HG03565 (cell line): ENCODE results near the gene MLXIP.
"Not testable (repeated sequence)": the region's sequence is repeated elsewhere in the genome, so short reads cannot be mapped to it uniquely, and the experiment has no call there.

Source experiments
- ATAC-seq: cut with Tn5 transposase; IDR thresholded peaks from one replicate; pipeline ENCODE4 v1.9.1; 2021; ENCODE audit warnings: mild to moderate bottlenecking, moderate library complexity; ENCODE audit not compliant: unreplicated experiment

The MLXIP gene

DNA sequence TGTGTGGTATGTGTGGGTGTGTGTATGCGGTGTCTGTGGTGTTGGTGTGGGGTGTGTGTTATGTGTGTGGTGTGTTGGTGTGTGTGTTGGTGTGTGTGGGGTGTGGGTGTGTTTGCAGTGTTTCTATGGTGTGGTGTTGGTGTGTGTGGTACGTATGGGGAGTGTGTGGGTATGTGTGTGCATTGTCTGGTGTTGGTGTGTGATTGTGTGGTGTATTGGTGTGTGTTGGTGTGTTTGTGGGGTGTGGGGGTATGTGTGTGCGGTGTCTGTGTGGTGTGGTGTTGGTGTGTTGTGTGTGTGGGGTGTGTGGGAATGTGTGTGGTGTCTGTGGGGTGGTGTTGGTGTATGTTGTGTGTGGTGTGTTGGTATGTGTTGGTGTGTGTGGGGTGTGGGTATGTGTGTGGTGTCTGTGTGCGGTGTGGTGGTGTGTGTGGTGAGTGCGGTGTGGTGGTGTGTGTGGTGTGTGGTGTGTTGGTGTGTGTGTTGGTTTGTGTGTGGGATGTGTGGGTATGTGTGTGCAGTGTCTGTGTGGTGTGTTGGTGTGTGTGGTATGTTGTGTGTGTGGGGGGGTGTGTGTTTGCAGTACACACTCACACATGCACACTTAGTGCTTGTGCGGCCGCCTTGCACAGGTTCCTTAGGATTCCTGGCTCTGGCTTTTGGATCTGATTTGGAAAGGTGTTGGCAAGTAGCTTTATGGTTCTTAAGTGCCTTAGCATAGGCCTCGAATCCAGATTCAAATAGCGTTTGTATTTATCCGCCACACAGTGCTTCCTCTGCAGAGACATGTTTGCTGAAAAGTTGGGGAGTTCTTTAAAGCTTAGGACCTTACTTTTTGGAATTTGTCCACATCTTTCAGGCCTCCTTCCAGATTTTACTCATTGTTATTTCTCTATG is 16.4 kb downstream of the MLXIP start:
- no peak for ATAC-seq

DNA sequence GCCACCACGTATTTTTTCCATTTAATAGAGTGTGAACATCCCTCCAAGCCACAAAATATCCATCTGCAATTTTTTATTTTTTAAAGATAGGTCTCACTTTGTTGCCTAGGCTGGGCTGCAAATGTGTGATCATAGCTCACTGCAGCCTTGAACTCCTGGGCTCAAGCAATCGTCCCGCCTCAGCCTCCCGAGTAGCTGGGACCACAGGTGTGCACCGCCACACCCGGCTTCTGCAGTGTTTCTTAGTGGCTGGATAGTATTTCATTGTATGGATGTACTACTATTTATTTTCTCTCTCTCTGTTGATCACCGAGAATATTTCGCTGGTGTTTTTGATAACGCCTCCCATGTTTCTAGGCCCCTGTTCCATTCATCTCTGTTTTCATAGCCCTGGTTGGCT is 17.5 kb downstream of the MLXIP start:
- no peak for ATAC-seq

DNA sequence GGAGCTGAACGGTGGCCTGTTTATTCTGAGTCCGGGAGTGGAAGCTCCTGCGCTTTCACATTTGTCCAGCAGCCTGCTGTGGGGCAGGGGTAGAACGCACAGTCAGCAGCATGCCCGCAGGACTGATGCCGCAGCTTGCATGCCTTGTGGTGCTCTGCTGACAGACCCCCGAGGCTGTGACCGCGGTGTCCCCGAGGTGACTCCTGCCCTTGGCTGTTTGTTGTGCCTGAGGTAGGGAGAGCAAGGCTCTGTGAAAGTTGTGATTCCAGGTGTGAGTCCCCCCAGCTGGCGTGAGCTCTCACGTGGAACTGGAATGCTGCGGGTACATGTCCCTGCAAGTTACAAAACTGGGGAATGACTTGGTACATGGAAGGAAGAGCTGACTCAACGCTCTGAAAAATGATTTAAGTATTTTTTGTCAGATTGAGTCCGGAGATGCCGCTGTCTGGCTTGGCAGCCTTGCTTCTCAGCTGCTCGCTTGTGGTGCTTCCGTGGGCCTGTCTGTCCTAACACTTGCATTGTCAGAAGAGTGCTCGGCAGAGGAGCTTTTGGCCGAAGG is 18.1 kb downstream of the MLXIP start:
- no peak for ATAC-seq

DNA sequence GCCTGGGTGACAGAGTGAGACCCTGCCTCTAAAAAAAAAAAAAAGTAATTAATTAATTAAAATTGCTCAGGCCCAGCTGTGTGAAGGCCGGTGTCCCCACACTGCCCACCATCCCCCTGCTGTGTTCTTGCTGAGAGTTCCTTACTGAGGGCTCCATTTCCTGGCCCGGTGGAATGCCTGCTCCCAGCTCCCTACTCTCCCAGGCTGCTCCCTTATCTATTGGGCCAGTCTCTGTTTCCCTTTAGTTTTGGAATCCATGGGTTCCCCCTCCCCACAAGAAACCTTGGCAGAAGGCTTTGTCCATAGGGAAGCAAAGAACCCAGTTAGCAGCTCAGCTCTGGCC is 19.0 kb downstream of the MLXIP start:
- no peak for ATAC-seq

DNA sequence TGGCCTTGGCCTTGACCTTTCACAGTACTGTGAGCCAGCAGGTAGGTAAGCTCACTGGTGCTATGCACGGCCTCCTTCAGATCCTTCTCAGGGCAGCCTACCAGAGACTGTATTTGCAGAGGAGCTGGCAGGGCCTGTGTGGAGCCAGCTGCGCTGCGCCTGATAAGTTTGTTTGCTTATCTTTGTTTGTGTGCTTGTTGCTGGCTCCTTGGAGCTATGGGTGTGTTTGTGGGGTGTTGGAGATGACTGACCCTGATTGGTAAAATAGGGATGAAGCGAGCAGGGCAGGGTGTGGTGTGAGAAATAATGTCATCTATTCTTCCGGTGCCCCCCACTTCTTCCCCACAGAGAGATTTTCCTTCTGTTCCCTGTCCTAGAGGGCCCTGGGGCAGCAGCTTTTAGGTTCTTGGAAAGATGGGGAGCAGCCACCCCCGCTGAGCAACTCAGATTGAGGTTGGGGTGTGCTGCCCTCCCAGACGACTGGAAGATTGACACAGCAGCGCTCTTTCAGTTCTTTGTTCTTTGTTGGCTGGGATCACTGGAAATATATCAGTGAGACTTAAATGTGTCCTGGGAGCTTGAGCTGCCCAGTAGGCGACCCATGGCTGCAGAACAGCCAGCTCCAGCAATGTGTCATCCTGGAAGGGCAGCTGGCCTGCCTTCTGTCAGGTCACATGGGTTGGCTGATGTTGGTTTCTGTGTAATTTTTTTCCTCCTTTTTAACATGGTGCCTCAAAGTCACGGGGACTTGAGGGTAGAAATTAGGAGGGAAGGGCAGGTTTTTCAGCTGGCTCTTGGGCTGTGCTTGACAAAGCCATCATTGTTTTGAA is 19.6 kb downstream of the MLXIP start:
- no peak for ATAC-seq

DNA sequence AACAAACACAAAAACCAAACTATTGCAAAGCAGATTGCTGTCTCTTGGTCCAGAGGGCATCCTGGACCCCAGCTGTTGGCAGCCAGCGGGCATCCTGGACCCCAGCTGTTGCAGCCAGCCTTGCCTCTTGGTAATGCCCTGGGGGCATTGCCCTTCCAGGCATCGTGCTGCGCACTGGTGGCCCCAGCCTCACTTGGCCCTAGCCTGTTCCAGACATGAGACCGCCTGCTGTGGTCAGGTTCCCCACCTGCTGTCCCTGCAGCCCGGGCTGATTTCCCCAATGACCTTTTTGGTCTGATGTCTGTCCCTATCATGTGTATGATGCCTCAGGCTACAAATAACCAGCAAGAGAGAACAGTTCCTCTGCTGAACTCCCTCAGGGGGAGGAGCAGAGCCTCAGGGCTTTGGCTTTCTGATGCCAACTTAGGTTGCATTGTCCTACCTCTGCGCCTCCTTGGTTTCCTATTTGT is 20.8 kb downstream of the MLXIP start:
- ATAC-seq: no peak

DNA sequence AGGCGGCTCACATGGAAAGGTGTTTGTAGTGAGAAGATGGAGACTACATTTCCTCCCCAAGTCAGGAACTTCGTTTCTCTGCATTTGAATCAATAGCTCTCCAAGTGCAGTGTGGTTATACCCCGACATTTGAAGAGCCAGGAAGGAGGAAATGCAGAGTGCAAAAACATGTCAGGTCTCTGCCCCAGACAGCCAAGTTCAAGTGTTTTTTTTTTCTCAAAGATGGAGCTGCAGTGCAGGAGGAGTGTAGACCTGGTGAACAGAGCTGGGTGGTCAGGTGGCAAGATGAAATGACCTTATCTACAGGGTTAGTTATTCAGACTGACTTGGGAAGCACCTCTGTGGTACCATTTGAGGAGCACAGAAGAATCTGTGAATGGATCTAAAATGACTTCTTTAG is 21.3 kb downstream of the MLXIP start:
- ATAC-seq: no peak

DNA sequence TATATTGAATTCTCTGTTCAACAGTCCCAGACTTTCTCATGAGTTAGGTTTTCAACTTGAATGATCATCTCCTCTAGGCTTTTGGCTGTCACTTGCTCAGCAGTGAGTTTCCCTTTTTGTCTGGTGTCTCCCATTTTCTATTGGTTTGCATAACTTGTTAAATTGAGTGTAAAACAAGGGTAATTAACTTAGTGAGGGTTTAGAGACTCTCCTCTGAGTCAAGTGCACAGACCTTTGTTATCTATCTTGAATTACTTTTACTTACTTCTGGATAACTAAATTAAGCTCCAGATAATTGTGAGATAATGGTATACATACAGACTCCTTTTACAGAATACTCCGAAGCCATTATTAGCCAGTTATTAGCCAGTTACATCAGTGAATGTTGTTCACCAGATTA is 22.0 kb downstream of the MLXIP start:
- no peak for ATAC-seq

DNA sequence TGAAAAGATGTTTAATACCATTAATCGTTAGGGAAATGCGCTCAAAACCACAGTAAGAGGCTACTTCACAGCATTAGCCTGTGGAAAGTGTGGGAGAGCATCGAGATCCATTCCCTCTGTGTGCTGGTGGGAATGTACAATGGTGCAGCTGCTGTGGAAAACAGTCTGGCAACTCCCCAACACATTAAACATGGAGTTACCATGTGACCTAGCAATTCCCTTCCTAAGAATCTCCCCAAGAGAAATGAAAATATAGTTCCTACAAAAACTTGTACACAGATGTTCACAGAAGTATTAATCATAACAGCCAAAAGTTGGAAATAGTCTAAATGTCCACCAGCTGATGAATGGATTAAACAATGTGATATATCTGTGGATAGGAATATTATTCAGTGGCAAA is 23.8 kb downstream of the MLXIP start:
- no peak for ATAC-seq

DNA sequence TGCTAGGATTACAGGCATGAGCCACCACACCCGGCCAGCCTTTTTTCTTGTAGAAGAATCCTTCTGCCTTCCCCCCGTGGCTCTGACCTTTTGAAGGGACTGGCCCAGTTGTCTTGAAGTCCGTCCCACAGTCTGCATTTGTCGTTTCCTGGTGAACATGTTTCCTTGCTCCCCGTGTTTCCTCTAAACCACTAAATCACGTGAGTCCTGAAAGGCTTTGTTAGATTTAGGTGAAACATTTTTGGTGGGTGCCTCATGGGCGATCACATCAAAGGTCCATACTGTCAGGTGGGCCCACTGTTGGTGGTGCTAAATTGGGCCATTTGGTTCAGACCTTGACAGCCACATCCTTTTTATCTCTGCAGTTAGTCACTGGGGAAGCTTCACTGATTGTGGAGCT is 26.3 kb downstream of the MLXIP start:
- ATAC-seq: no peak

DNA sequence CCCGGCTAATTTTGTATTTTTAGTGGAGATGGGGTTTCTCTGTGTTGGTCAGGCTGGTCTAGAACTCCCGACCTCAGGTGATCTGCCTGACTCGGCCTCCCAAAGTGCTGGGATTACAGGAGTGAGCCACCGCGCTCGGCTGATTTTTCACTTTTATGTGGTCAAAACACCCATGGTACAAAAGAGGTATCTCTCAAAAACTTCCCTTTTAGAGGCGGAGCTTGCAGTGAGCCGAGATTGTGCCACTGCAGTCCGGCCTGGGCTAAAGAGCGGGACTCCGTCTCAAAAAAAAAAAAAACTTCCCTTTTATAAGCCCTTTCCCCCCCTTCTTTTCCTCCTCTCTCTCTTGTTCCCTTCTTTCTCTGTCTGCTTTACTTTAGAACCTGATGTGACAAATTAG is 26.9 kb downstream of the MLXIP start:
- ATAC-seq: not testable (repeated sequence)

DNA sequence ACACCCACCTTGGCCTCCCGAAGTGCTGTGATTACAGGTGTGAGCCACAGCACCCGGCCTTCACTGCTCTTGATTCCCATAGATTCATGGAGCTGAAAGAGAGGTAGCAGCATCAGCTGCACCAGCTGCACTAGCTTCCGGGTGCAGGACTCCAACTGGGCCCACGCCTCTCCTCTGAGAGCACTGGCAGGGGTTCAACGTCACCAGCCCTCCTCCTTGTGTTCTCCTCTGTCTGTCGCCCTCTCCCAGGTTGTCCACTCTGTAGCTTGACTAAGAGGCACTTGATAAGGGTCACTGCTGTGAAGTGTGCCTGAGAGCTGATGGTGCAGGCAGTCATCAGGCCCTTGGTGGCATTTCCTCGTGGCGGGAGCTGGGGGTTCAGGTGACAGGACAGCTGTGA is 28.3 kb downstream of the MLXIP start:
- ATAC-seq: no peak

DNA sequence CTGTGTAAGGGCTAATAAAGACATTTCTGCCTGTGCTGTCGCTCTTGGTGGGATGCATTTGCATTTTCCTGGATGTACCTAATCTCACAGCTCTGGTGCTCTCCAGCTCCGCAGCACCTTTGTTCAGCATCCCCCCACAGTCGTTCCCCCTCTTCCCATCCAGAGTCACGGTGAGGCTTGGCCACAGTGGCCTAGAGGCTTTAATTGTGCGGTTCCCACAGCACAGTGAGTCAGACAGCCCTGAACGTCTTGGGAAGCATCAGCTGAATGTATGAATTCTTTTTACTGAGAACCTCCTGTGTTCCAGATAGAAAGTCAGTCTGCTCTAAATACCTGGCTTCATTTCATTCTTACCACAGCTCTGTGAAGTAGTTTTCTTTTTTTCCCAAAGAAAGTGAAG is 28.7 kb downstream of the MLXIP start:
- no peak for ATAC-seq

DNA sequence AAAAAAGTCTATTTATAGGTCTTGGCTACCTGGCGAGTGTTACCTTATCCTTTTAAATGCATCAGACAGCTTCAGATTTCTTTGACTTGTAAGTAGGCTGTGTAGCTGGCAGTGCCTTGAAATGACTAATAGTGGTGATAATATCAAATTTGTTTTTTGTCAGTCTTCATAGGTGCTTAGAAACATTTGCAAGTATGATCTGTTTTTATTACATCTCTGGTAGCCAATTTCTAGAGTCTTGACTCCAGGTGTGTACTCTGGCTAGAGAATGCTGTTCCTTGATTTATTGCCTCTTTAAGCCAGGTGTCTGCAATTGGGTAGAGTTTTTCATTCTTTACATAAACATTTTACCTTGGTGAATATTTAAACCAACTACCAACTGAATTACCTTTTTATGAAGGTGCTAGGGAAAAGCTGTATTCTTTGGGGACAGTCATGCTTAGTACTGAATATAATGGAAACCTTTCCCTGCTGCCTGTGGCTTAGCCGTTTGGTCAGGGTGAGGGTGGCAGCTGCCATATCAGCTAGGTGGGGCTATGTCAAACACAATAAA is 32.6 kb downstream of the MLXIP start:
- ATAC-seq: no peak

DNA sequence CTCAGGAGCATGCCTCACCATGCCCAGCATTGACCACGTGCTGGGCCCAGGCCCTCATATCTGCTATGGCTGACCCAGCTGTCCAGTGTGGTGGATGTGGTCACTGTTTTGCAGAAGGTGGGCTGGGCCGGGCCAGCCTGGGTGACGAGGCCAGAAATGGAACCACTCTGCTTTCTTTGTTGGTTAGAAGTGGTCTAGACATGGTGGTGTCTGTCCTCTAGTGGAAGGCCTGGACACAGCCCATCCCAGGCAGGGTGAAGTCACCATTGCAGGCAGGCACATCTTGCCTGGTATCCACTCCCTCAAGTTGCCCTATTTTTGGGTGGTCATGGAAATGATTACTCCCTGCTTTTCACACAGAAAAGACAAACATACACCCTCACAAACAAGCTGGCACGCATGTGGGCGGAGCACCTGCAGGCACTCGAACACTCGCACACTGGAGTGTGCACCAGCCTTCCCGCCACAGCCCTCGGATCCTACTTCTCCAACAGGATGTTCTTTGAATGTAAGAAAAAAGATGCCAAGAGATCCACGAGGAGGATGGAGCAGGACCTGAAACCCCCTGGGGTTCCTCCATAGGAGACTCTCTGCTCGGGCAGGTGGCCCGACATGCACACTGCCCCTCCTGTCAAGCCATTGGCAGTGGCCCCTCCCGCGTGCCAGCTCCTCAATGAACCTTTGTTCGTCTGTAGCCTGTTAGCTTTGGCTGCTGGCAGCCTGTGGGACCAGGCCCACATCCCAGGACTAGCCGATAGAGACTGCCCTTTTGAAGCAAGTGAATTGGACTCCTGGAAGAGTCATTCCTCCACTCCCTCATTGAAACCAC is 38.4 kb downstream of the MLXIP start:
- no peak for ATAC-seq

DNA sequence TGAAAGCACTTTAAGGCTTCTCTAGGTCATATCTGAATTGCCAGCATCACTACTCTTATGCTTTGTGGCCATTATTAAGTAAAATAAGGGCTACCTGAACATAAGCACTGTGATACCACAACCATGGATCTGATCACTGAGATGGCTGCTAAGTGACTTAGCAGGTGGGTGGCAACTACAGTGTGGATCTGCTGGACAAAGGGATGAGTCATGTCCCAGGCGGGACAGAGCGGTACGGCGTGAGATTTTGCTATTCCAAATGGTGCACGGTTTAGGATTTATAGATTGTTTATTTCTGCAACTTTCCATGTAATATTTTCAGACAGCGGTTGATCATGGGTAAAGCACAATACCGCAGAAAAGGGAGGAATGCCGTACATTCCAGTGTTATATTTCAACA is 39.4 kb downstream of the MLXIP start:
- ATAC-seq: no peak

DNA sequence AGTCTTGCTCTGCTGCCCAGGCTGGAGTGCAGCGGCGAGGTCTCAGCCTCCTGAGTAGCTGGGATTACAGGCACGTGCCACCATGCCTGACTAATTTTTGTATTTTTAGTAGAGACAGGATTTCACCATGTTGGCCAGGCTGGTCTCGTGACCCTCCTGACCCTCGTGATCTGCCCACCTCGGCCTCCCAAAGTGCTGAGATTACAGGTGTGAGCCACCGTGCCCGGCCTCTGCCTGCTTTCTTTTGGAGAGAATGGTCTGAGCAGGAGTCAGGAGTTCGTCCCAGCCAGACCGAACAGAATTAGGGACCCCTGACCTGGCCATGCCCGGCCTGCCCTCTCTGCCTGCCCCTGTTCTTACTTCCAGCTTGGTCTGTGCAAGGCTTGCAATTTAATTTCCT is 42.8 kb downstream of the MLXIP start:
- ATAC-seq: not testable (repeated sequence)

DNA sequence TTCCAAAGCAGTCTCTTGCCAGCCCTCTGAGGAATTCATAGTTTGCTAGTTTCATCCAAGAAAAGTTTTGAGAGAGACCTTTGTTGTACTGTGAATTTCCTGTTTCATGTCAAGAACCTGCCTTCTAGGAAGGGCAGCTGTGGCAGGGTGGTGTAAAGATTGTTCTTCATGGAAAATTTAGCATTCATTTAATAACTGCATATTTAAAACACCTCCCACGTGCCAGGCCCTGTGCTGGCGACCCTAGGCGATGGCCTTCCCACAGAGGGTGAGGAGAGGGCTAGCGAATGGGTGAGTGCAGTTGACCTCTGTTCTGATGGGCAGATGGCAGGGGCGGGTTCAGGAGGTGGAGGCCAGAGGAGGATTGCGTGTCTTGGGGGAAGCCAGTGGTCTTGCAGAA is 43.2 kb downstream of the MLXIP start:
- no peak for ATAC-seq

DNA sequence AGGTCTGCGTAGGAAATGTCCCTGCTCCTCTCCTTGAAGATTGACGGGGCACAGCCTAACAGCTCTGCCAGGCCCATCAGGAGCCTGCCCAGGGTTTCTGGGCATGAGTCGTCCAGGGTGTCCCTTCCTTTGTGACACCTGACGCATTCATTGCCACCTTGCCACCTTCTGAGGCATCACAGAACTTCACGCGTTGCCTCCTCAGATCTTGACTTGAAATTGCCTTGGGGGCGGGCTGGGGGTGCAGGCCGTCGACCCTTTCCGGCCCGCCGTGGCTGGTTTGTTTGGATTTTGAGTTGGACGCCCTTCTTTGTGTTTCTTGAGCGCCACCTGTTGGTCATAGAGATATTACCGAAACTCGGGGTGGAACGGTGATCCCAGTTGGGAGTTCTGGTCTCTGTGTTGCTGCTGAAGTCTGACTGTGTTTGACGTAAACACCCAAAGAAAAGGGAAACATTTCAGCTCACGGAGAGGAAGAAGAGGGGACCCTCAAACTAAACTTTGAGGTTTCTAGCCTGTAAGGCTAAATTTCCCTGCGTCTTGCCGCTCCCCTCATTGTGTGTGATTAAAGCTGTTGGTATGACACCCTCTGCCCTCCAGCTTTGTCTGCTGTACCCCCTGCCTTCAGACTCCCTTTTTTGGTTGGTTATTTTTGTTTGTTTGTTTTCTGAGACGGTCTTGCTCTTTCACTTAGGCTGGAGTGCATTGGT is 44.6 kb downstream of the MLXIP start:
- no peak for ATAC-seq

DNA sequence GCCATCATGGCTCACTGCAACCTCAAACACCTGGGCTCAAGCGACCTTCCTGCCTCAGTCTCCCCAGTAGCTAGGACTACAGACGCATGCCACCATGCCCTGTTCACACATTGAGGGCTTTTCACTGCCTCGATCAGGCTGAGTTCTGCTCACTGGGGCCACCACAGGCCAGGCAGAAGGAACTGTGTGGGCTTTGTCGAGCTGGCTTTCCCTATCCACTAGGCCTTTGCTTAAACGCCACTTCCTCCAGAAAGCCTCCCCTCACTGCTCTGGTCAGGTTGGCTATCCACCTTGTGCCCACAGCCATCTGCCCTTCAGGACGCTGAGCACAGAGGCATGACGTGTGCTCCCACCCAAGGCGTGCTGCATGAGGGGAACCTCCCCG is 45.2 kb downstream of the MLXIP start:
- no peak for ATAC-seq
